RWPE2 (cell line): Measurements from ENCODE around the gene STIP1.

Source experiments
- ATAC-seq: fragments of 200-7000 bp; cut with Tn5 transposase; 3 replicates; pipeline ENCODE4 v1.9.1; 2021; ENCODE audit warnings: low read depth
- DNase-seq: peaks from one replicate; pipeline ENCODE4 v3.0.0-alpha.2; 2020; ENCODE audit warnings: low spot score
- H3K27ac ChIP-seq: fragments of 450-650 bp; 2 replicates; pipeline ENCODE4 v1.5.1; 2017; ENCODE audit warnings: mild to moderate bottlenecking; ENCODE audit not compliant: poor library complexity, severe bottlenecking
- H3K27me3 ChIP-seq: fragments of 250-450 bp; sonication (Bioruptor Pico); 2 replicates; pipeline ENCODE4 v1.5.1; 2021; ENCODE audit warnings: mild to moderate bottlenecking, moderate library complexity; ENCODE audit not compliant: insufficient read depth, poor library complexity, severe bottlenecking
- H3K36me3 ChIP-seq: fragments of 250-450 bp; sonication (Bioruptor Pico); 2 replicates; pipeline ENCODE4 v1.5.1; 2020; ENCODE audit warnings: low read depth, mild to moderate bottlenecking, moderate library complexity
- H3K4me1 ChIP-seq: fragments of 250-450 bp; sonication (Bioruptor Pico); 2 replicates; pipeline ENCODE4 v1.5.1; 2021; ENCODE audit warnings: mild to moderate bottlenecking, moderate library complexity; ENCODE audit not compliant: insufficient read depth, poor library complexity, severe bottlenecking
- H3K4me3 ChIP-seq: fragments of 250-450 bp; sonication (Bioruptor Pico); 2 replicates; pipeline ENCODE4 v1.5.1; 2021; ENCODE audit warnings: mild to moderate bottlenecking, moderate library complexity; ENCODE audit not compliant: severe bottlenecking
- H3K9me3 ChIP-seq: fragments of 250-450 bp; sonication (Bioruptor Pico); 2 replicates; pipeline ENCODE4 v1.5.1; 2021; ENCODE audit warnings: mild to moderate bottlenecking, moderate library complexity; ENCODE audit not compliant: severe bottlenecking
- TF ChIP-seq, protein P1 (sequence below): fragments of 450-650 bp; IDR thresholded peaks from one replicate; pipeline ENCODE4 v1.5.1; 2017; ENCODE audit warnings: mild to moderate bottlenecking, moderate library complexity; ENCODE audit not compliant: poor library complexity, severe bottlenecking

Gene STIP1

DNA sequence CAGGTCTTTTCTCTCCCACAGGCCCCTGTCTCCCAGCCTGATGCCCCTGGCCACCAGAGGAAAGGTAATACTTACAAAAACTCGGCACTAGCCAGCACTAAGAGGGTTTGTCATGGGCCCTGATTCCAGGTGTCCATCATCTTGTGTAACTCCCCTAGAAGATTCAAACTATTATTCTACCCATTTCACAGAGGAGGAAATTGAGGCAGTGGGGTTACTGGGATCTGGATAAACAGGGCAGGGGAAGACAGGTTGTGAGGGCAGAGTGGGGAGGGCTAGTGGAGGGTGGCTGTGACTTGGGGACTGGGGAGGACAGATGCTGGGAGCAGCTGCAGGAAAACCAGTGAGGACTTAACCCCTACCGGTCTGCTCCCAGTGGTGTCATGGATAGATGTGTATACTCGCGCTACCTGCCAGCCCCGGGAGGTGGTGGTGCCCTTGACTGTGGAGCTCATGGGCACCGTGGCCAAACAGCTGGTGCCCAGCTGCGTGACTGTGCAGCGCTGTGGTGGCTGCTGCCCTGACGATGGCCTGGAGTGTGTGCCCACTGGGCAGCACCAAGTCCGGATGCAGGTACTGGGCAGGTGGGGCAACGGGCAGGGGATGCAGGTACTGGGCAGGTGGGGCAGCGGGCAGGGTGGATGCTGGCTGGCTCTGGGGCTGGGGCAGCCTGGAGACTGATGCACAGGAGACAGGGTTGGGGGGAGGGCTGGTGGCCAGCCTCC, 49.6 kb downstream of the STIP1 start:
- peak overlapping the region; percentile 54 for H3K4me3 ChIP-seq
- peaks cover 15% of the 10 kb centered on the region for H3K36me3 ChIP-seq
- H3K9me3 ChIP-seq, result no peaks in the 10 kb centered on the region
- DNase-seq (peak; percentile 69), ATAC-seq (no peak)
- H3K27me3 ChIP-seq, result no peaks in the 10 kb centered on the region
- H3K4me1 ChIP-seq, result peaks cover 8% of the 10 kb centered on the region
- H3K27ac ChIP-seq, result peak overlapping the region; percentile 56
- TF ChIP-seq, protein P1, sequence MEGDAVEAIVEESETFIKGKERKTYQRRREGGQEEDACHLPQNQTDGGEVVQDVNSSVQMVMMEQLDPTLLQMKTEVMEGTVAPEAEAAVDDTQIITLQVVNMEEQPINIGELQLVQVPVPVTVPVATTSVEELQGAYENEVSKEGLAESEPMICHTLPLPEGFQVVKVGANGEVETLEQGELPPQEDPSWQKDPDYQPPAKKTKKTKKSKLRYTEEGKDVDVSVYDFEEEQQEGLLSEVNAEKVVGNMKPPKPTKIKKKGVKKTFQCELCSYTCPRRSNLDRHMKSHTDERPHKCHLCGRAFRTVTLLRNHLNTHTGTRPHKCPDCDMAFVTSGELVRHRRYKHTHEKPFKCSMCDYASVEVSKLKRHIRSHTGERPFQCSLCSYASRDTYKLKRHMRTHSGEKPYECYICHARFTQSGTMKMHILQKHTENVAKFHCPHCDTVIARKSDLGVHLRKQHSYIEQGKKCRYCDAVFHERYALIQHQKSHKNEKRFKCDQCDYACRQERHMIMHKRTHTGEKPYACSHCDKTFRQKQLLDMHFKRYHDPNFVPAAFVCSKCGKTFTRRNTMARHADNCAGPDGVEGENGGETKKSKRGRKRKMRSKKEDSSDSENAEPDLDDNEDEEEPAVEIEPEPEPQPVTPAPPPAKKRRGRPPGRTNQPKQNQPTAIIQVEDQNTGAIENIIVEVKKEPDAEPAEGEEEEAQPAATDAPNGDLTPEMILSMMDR, result no peak

GRCh38 chr11:64237484-64237951, 51.5 kb downstream of the STIP1 start:
- H3K36me3 ChIP-seq, result peaks cover 18% of the 10 kb centered on the region
- peaks cover 9% of the 10 kb centered on the region for H3K4me1 ChIP-seq
- ATAC-seq (no peak), DNase-seq (peak; percentile 71)
- H3K9me3 ChIP-seq, result no peaks in the 10 kb centered on the region
- H3K27me3 ChIP-seq, result no peaks in the 10 kb centered on the region
- H3K27ac ChIP-seq, result no peak overlapping the region
- TF ChIP-seq, protein P1, result no peak
- H3K4me3 ChIP-seq, result no peak overlapping the region

GRCh38 chr11:64238076-64238475, 52.1 kb downstream of the STIP1 start:
- no peaks in the 10 kb centered on the region for H3K27me3 ChIP-seq
- DNase-seq (peak; percentile 40), ATAC-seq (no peak)
- H3K36me3 ChIP-seq, result peaks cover 24% of the 10 kb centered on the region
- peaks cover 14% of the 10 kb centered on the region for H3K4me1 ChIP-seq
- no peaks in the 10 kb centered on the region for H3K9me3 ChIP-seq
- H3K27ac ChIP-seq, result no peak overlapping the region
- H3K4me3 ChIP-seq, result no peak overlapping the region
- TF ChIP-seq, protein P1, result no peak

DNA sequence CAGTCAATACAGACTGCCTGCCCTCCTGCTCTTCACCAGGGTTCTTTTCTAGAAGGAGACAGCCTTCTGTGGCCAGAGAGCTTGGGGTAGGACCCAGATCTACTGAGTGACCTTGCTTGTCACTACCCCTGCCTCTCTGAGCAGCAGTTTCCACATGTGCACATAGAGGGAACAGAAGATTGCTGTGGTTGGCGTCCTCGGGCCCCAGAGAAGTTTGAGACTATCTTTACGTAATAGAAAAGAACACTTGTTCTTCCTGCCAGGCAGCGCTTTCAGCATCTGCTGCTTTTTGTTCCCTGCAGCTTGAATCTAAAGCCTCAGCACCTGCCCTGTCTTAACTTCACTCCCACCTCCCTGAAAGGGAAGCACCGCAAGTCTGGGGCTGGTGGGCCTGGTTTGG, 53.0 kb downstream of the STIP1 start:
- Histone ChIP-seq H3K27ac (peak overlapping the region; percentile 98), H3K4me1 (peaks cover 14% of the 10 kb centered on the region), H3K4me3 (no peak overlapping the region), H3K36me3 (peaks cover 30% of the 10 kb centered on the region), H3K9me3 (no peaks in the 10 kb centered on the region), H3K27me3 (no peaks in the 10 kb centered on the region)
- ATAC-seq (no peak), DNase-seq (no peak)
- TF ChIP-seq, protein P1, result no peak
